Renal cortical epithelial cell (primary cell): ENCODE data around the gene KDM1A. TPM values are rescaled to one million over a fixed set of nuclear protein-coding genes. Genes with fewer than 3 reads are reported as not detected.

Experiments used
- DNase-seq: peaks from one replicate; pipeline ENCODE4 v3.0.0-alpha.2; 2011; ENCODE audit warnings: low read depth
- total RNA-seq: library from RNA; depleted of rRNA; stranded (reverse); fragments of >200 nt; gene quantifications from 2 replicates; pipeline ENCODE4 v1.2.3, GENCODE V29; 2014

KDM1A gene
- total RNA-seq, 1 donor from 2014 or later, result 112 TPM

- DNase-seq, result no peak
Measured at GRCh38 chr1:23069675-23070074, 50.4 kb downstream of the KDM1A start.

- no peak for DNase-seq
Measured at GRCh38 chr1:23074012-23074411, 54.7 kb downstream of the KDM1A start.

GRCh38 chr1:23079025-23079424 is 59.8 kb downstream of the KDM1A start:
- DNase-seq, result no peak

- DNase-seq, result no peak
Measured at GRCh38 chr1:23080885-23081284, 61.6 kb downstream of the KDM1A start.

- no peak for DNase-seq
Measured at GRCh38 chr1:23081376-23081775, 62.1 kb downstream of the KDM1A start.

- DNase-seq, result no peak
Measured at GRCh38 chr1:23083714-23084480, 64.6 kb downstream of the KDM1A start.

GRCh38 chr1:23084880-23085279 is 65.6 kb downstream of the KDM1A start:
- no peak for DNase-seq

- no peak for DNase-seq
Measured at GRCh38 chr1:23085696-23086095, 66.4 kb downstream of the KDM1A start.

GRCh38 chr1:23088027-23088426 is 68.8 kb downstream of the KDM1A start:
- DNase-seq, result no peak

GRCh38 chr1:23090056-23090455 is 70.8 kb downstream of the KDM1A start:
- DNase-seq, result no peak

- DNase-seq, result no peak
Measured at GRCh38 chr1:23091545-23091944, 72.3 kb downstream of the KDM1A start.

- no peak for DNase-seq
Measured at GRCh38 chr1:23092447-23092846, 73.2 kb downstream of the KDM1A start.

GRCh38 chr1:23097316-23097715 is 78.0 kb downstream of the KDM1A start:
- DNase-seq, result no peak

GRCh38 chr1:23098463-23099170 is 79.3 kb downstream of the KDM1A start:
- DNase-seq, result peak; percentile 69

GRCh38 chr1:23099171-23099536 is 79.9 kb downstream of the KDM1A start:
- no peak for DNase-seq

- DNase-seq, result peak; percentile 96
Measured at GRCh38 chr1:23100074-23100748, 80.9 kb downstream of the KDM1A start.

GRCh38 chr1:23101101-23101827 is 82.0 kb downstream of the KDM1A start:
- DNase-seq, result peak; percentile 47

- no peak for DNase-seq
Measured at GRCh38 chr1:23101887-23102286, 82.6 kb downstream of the KDM1A start.

GRCh38 chr1:23102289-23102688 is 83.0 kb downstream of the KDM1A start:
- DNase-seq, result no peak

- no peak for DNase-seq
Measured at GRCh38 chr1:23103001-23103889, 84.0 kb downstream of the KDM1A start.

- peak; percentile 23 for DNase-seq
Measured at GRCh38 chr1:23108918-23109533, 89.8 kb downstream of the KDM1A start.
